ENCODE measurements around the gene PTCD2. TPM values are rescaled to one million over a fixed set of nuclear protein-coding genes. Genes with fewer than 3 reads are reported as not detected.
"Not testable (repeated sequence)": the region's sequence is repeated elsewhere in the genome, so short reads cannot be mapped to it uniquely, and the experiment has no call there.

The PTCD2 gene
- total and polyA plus RNA-seq, 2 donors (not counting 3 experiments of a cell fraction or from before 2014, with no cell fraction given) = 4.3 to 6.7 TPM

- Histone ChIP-seq H3K79me2 (ENCODE audit: control insufficient read depth, insufficient read depth, low read length) (peaks cover 23% of the 10 kb centered on the region), H3K9me3 (replicated peaks; ENCODE audit: control insufficient read depth, insufficient read depth, low read length) (no peaks in the 10 kb centered on the region), H3K9me1 (replicated peaks; ENCODE audit: control insufficient read depth, extremely low read depth, insufficient read depth, low read length) (no peaks in the 10 kb centered on the region), H3K27ac (ENCODE audit: insufficient read depth, low read depth, low read length) (no peak overlapping the region), H3K4me1 (ENCODE audit: control insufficient read depth, extremely low read depth, insufficient read depth, low read length) (no peaks in the 10 kb centered on the region), H3K9ac (replicated peaks; ENCODE audit: extremely low read depth, insufficient read depth, low read length) (no peak overlapping the region), H3K27me3 (ENCODE audit: control insufficient read depth in 2 of 2, insufficient read depth in 2 of 2, low read length in 2 of 2) (no peaks in the 10 kb centered on the region), H3K4me3 (replicated peaks in 1 of 3; ENCODE audit: insufficient read depth in 1 of 3, low read depth in 1 of 3, low read length in 3 of 3) (no peak overlapping the region), H3K36me3 (ENCODE audit: control insufficient read depth in 2 of 2, extremely low read depth in 1 of 2, insufficient read depth in 2 of 2, low read length in 2 of 2) (peaks cover 0 to 4% of the 10 kb centered on the region in 2 experiments), H4K20me1 (replicated peaks; ENCODE audit: control insufficient read depth, extremely low read depth, insufficient read depth, low read length) (no peaks in the 10 kb centered on the region), H3K4me2 (ENCODE audit: insufficient read depth, low read length) (no peak overlapping the region), H2AFZ (ENCODE audit: low read depth, low read length) (no peak overlapping the region)
- no peak for TF ChIP-seq JUN (IDR thresholded peaks at IDR 0.05; ENCODE audit: borderline replicate concordance, insufficient read depth, insufficient read length, low read depth)
- TF ChIP-seq, protein P1, sequence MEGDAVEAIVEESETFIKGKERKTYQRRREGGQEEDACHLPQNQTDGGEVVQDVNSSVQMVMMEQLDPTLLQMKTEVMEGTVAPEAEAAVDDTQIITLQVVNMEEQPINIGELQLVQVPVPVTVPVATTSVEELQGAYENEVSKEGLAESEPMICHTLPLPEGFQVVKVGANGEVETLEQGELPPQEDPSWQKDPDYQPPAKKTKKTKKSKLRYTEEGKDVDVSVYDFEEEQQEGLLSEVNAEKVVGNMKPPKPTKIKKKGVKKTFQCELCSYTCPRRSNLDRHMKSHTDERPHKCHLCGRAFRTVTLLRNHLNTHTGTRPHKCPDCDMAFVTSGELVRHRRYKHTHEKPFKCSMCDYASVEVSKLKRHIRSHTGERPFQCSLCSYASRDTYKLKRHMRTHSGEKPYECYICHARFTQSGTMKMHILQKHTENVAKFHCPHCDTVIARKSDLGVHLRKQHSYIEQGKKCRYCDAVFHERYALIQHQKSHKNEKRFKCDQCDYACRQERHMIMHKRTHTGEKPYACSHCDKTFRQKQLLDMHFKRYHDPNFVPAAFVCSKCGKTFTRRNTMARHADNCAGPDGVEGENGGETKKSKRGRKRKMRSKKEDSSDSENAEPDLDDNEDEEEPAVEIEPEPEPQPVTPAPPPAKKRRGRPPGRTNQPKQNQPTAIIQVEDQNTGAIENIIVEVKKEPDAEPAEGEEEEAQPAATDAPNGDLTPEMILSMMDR (IDR thresholded peaks at IDR 0.05; ENCODE audit: extremely low read depth in 1 of 2, insufficient read depth in 1 of 2, low read depth in 1 of 2, low read length in 2 of 2) = no peak
- TF ChIP-seq MYC (IDR thresholded peaks at IDR 0.05; ENCODE audit: low read depth, low read length) = no peak
- TF ChIP-seq, protein P2, sequence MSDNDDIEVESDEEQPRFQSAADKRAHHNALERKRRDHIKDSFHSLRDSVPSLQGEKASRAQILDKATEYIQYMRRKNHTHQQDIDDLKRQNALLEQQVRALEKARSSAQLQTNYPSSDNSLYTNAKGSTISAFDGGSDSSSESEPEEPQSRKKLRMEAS (IDR thresholded peaks at IDR 0.05; ENCODE audit: insufficient read depth, insufficient read length) = no peak
- TF ChIP-seq POLR2AphosphoS5 (IDR thresholded peaks at IDR 0.05; ENCODE audit: insufficient read depth, low read depth, low read length) = no peak
- no peak for TF ChIP-seq POLR2A (IDR thresholded peaks at IDR 0.05; ENCODE audit: low read depth, low read length)
- TF ChIP-seq GATA2 (IDR thresholded peaks at IDR 0.05; ENCODE audit: insufficient read depth, insufficient read length, low read depth, low read length) = no peak
- no peak for TF ChIP-seq EZH2 (IDR thresholded peaks at IDR 0.05; ENCODE audit: borderline replicate concordance, low read depth, low read length, severe bottlenecking)
- no peak for TF ChIP-seq FOS (IDR thresholded peaks at IDR 0.05; ENCODE audit: borderline replicate concordance, insufficient read depth, low read length)
- DNase-seq (ENCODE audit: low read depth, low spot score) = no peak
- ChIA-PET POLR2A (no interaction called here), CTCF (no interaction called here)
- no TSS peak for BruUV-seq (replicated peaks)
- dilution Hi-C loops (cut with MboI; ENCODE audit: extremely low pct_ligation_motif_present, low sequenced_read_pairs) = no loop called here
- intact Hi-C loops (cut with micrococcal nuclease) = no loop called here
- no peak for FAIRE-seq
These were observed 23.9 kb upstream of the PTCD2 start for GRCh38 chr5:72296256-72296655.

DNA sequence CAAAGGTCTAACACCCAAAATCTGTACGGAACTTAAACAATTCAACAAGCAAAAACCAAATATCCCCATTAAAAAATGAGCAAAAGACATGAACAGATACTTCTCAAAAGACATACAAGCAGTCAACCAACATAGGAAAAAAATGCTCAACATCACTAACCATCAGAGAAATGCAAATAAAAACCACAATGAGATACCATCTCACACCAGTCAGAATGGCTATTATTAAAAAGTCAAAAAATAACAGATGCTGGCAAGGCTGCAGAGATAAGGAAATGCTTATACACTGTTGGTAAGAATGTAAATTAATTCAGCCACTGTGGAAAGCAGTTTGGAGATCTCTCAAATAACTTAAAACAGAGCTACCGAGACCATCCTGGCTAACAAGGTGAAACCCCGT, 22.0 kb upstream of the PTCD2 start:
- intact Hi-C loops (cut with micrococcal nuclease) = not testable (repeated sequence)

More for the DNA sequence above, 22.0 kb upstream of the PTCD2 start:
- BruUV-seq (replicated peaks); H3K36me3 ChIP-seq (ENCODE audit: control insufficient read depth in 2 of 2, extremely low read depth in 1 of 2, insufficient read depth in 2 of 2, low read length in 2 of 2); POLR2A ChIA-PET; dilution Hi-C loops (cut with MboI; ENCODE audit: extremely low pct_ligation_motif_present, low sequenced_read_pairs); H3K27me3 ChIP-seq (ENCODE audit: control insufficient read depth in 2 of 2, insufficient read depth in 2 of 2, low read length in 2 of 2); H2AFZ ChIP-seq (ENCODE audit: low read depth, low read length); H3K27ac ChIP-seq (ENCODE audit: insufficient read depth, low read depth, low read length); H3K9me3 ChIP-seq (replicated peaks; ENCODE audit: control insufficient read depth, insufficient read depth, low read length); H3K9ac ChIP-seq (replicated peaks; ENCODE audit: extremely low read depth, insufficient read depth, low read length); H3K9me1 ChIP-seq (replicated peaks; ENCODE audit: control insufficient read depth, extremely low read depth, insufficient read depth, low read length); H4K20me1 ChIP-seq (replicated peaks; ENCODE audit: control insufficient read depth, extremely low read depth, insufficient read depth, low read length); DNase-seq (ENCODE audit: low read depth, low spot score); H3K4me3 ChIP-seq (replicated peaks in 1 of 3; ENCODE audit: insufficient read depth in 1 of 3, low read depth in 1 of 3, low read length in 3 of 3); FAIRE-seq; H3K4me1 ChIP-seq (ENCODE audit: control insufficient read depth, extremely low read depth, insufficient read depth, low read length); H3K4me2 ChIP-seq (ENCODE audit: insufficient read depth, low read length): not testable (repeated sequence)
- CTCF ChIA-PET = interaction anchor here (1.0 kb wide), 1 partner anchor 226 kb away, joined by 4 read pairs; no protein-coding TSS in a partner anchor
- peaks cover 34% of the 10 kb centered on the region for H3K79me2 ChIP-seq (ENCODE audit: control insufficient read depth, insufficient read depth, low read length)
